HG03175 (cell line): ENCODE data around the gene F2R.

Source experiments
- ATAC-seq: cut with Tn5 transposase; IDR thresholded peaks from one replicate; pipeline ENCODE4 v1.9.1; 2021; ENCODE audit warnings: mild to moderate bottlenecking, moderate library complexity; ENCODE audit not compliant: unreplicated experiment

Gene F2R

GRCh38 chr5:76690037-76690679 is 25.8 kb upstream of the F2R start:
- no peak for ATAC-seq

DNA sequence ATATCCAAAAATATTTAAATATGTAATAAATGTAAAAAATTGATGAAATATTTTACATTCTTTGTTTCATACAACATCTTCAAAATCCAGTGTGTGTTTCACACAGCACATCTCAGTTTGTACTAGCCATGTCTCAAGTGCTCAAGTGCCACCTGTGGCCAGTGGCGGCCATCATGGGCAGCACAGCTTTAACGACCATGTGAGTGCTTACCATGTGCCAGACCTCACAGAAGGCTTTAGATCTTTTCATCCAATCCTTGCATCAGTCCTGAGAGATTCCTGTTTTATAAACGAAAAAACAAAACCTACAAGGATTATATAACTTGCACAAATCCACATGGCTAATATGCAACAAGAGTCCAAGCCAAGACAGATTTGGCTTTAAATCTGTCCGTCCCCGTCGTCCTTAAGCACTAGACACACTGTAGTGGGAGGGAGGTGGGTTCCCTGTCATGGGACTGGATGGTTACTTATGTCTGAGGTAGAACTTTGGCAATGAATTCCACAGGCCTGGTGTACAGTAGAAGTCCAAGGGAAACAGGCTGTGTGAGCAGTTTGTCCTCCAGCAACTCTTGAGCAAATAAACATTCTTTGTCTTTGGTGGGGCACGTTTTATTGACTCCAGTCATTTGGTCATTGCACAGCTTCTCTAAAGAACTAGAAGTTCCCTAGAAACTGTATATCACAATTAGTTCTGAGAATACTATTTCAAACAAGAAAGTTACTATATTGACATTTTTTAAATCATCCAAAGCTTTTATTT is 25.0 kb upstream of the F2R start:
- no peak for ATAC-seq

DNA sequence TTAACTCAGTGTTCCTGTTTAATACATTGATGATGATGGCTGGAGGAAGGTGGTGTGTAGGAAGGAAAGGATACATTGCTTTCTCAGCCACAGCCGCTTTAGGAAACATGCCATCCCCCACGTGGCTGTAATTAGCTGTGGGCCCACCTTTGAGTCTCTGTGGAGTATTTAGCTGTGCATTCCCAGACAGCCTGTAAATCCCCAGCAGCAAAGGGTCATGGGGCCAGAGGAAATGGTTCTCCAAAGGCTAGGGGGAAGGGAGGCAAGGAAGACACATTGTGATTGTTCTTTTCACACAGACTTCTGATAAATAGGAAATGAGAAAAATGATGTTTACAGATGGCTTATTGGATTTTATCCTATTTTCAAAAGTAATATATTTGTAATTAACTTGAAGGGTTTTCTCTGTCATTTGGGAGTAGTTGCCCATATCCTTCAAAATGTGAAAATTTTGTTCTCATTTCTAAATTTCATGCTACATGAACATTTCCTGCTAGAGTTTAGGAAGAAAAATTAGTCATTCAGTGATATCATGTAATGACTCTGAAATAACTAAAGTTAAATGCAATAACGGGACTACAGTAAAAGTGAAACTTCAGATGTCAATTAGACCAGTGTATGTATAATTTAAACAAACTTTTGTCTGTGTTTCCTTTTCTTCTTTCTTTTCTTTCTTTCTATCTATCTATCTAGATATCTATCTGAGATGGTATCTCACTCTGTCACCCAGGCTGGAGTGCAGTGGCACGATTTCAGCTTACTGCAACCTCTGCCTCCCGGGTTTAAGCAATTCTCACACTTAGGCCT is 24.3 kb upstream of the F2R start:
- no peak for ATAC-seq

GRCh38 chr5:76692274-76692540 is 23.7 kb upstream of the F2R start:
- no peak for ATAC-seq

DNA sequence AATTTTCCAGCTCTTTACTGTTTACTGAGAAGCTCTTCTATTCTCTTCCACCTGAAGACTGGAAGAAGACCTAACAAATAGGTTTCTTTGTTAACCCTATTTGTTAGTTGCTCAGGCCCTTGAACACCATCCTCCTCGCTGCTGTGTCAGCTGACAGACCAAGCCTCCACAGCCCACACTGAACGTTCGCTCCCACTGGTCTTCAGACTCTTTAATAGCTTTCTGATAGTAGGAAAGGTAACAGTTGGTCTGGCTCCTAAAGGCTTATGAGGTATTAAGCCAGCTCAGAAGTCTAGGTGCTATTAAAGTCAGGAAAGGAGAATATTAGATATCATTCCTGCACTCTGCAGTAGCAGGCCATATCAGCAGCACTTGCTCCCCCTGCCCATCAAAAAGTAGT is 23.3 kb upstream of the F2R start:
- ATAC-seq, result no peak

- ATAC-seq, result no peak
These were observed 22.8 kb upstream of the F2R start for GRCh38 chr5:76693141-76693540.

- no peak for ATAC-seq
These were observed 21.6 kb upstream of the F2R start for GRCh38 chr5:76694317-76694716.

- ATAC-seq, result no peak
These were observed 20.6 kb upstream of the F2R start for GRCh38 chr5:76695346-76695745.

DNA sequence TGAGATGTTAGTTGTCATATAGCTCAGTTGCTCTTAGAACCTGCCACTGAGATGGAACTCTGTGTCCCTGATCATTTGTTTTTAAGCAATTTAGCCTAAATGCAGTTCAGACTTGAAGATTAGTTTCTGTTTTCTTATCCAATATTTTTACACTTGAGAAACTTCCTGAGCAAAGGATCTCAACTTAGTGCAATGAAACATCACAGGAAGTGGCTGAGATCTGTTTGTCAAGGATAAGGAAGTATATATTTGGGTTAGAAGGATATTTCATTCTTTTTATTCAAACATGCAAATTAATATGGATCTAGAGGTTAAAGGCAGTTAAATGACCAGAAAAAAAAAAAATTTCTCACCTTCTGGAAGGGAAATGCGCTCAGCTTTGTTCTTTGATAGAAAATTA is 19.7 kb upstream of the F2R start:
- no peak for ATAC-seq

DNA sequence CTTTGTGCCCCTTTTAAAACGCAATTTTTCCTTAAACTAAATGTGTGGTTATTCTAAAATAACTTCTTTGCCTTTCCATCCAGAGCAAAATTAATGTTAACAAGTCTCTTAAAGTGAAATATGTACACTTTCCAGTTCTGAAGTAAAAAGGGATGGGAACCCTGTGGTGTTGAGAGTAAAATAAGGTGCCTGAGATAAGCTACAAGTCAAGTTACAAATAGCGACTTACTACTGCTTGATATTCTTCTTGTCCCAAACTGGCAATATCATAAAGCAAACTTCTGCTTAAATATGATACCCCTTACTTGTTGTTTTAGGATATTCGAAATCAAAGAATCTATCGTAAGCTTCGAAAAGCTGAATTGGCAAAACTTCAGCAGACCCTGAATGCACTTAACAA is 18.3 kb upstream of the F2R start:
- ATAC-seq, result no peak

GRCh38 chr5:76700571-76700970 is 15.4 kb upstream of the F2R start:
- no peak for ATAC-seq

DNA sequence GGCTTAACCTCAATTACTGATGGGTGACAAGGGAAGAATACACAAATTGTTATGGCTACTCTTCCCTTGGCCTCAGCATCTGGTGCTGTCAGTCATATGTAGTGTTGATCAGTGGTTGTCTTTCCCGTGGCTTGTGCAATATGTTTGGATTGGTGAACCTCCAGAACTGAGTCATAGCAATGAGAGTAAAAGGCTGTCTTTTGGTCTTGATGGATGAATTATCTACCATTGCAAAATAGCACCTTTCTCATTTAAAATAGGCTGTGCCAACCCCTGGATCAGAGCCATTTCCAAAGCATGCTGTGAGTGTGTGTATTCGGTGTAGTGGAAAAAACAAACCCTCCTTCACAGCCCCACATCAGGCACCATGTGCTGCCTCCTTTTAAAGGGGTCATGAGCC is 14.6 kb upstream of the F2R start:
- ATAC-seq, result no peak

GRCh38 chr5:76703707-76704106 is 12.2 kb upstream of the F2R start:
- no peak for ATAC-seq

- ATAC-seq, result no peak
These were observed 11.7 kb upstream of the F2R start for GRCh38 chr5:76704131-76704663.

DNA sequence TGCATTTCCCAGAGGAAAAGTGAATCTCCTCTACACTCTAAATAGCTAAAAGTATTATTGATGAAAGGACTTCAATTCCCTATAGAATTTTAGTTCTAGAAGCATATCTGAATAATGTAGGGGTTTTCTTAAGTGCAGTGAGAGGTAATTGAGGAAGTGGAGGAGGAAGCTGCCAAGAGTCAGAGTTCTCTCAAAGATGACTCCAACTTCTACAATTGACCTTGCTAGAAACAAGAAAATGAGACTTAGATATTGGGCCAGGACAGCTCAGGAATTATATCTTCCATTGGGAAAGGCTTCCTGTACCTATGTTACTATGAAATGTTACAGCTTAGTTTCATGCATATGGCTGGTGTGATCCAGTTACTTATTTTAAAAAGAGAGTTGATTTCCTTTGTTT is 10.4 kb upstream of the F2R start:
- ATAC-seq, result no peak

DNA sequence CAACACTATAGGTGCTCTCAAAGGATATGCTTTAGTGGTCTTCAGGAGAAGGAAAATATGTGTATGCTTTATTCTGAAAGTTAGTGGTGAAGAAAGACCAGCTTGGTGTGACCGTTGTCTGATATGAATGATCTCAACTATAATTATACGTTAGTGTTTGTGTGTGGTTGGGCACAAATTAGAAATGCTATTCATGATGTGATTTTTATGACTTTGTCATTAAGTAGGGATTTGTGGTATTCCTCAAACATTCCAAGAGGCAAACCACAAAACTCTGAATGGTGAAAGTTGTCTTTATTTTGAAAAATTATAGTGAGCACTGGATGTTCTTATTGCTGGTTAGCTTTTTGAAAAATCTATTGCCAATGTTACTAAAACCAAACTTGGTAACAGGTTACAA is 6.2 kb upstream of the F2R start:
- ATAC-seq, result no peak

DNA sequence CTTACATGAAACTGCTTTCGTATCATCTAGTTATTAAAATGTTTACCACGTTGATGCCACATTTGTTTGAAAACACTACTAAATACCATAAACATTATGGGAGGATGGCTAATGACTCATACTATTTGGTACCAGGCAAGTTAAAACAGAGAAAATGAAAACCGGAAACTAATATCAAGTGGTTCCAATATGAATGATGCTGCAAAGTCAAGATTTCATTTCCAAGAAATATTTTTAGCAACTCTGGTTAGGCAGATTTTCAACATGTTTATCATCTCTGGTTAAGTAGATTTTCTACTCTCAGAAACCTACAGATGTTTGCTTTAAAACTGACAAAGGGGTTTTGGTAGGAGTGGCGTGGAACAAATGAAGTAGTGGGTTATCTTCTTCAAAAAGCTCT is 4.9 kb upstream of the F2R start:
- peak; percentile 28 for ATAC-seq

GRCh38 chr5:76714751-76715485 is 1.0 kb upstream of the F2R start:
- peak; percentile 11 for ATAC-seq

- no peak for ATAC-seq
These were observed 515 bp upstream of the F2R start for GRCh38 chr5:76715486-76715735.

- no peak for ATAC-seq
These were observed 681 bp downstream of the F2R start for GRCh38 chr5:76716456-76717157.
